A673 (cell line): ENCODE results near the gene INPP5A. TPM values are rescaled to one million over a fixed set of nuclear protein-coding genes. Genes with fewer than 3 reads are reported as not detected.
"Not testable (repeated sequence)": the region's sequence is repeated elsewhere in the genome, so short reads cannot be mapped to it uniquely, and the experiment has no call there.

ENCODE experiments used
- BruUV-seq: library from RNA; stranded (reverse); fragments of 400-500 nt; replicated peaks from 2 replicates; lab custom pipeline; 2021; lab: Mats Ljungman, UMichigan
- CTCF ChIA-PET: fragments of 300-600 bp; sonication (Branson Sonifier 250); formaldehyde crosslinking; loops from one replicate; lab custom pipeline; 2022; ENCODE audit warnings: antibody characterized with exemption; lab: Charles Lee
- POLR2A ChIA-PET: fragments of 300-600 bp; sonication (Branson Sonifier 250); formaldehyde crosslinking; loops from one replicate; lab custom pipeline; 2022; ENCODE audit warnings: antibody characterized with exemption; ENCODE audit not compliant: low non-redundant PET; lab: Charles Lee
- DNase-seq: peaks from one replicate; pipeline ENCODE4 v3.0.0-alpha.2; 2015; ENCODE audit warnings: low spot score
- H3K27ac ChIP-seq: fragments of 200-600 bp; sonication (generic); 2 replicates; pipeline ENCODE4 v1.5.1; 2016; ENCODE audit warnings: mixed run types, low read depth, mild to moderate bottlenecking, mixed read lengths, antibody characterized with exemption, low read length; ENCODE audit not compliant: poor library complexity, severe bottlenecking
- H3K27me3 ChIP-seq: fragments of 200-600 bp; sonication (generic); replicated peaks from 2 replicates; pipeline ENCODE4 v1.6.1; 2017; ENCODE audit warnings: mixed run types, low read depth, mild to moderate bottlenecking, mixed read lengths, antibody characterized with exemption, low read length; ENCODE audit not compliant: insufficient read depth, poor library complexity
- H3K36me3 ChIP-seq: fragments of 200-600 bp; sonication (generic); 2 replicates; pipeline ENCODE4 v1.6.1; 2016; ENCODE audit warnings: mixed run types, mild to moderate bottlenecking, mixed read lengths, antibody characterized with exemption, low read length; ENCODE audit not compliant: insufficient read depth, poor library complexity, severe bottlenecking
- H3K4me1 ChIP-seq: fragments of 200-600 bp; sonication (generic); 2 replicates; pipeline ENCODE4 v1.6.1; 2017; ENCODE audit warnings: mixed run types, mild to moderate bottlenecking, mixed read lengths, antibody characterized with exemption, low read length; ENCODE audit not compliant: insufficient read depth, poor library complexity, severe bottlenecking
- H3K4me3 ChIP-seq: fragments of 200-600 bp; sonication (generic); 2 replicates; pipeline ENCODE4 v1.5.1; 2016; ENCODE audit warnings: low read depth, mixed run types, mild to moderate bottlenecking, mixed read lengths, low read length; ENCODE audit not compliant: poor library complexity, severe bottlenecking
- H3K9me3 ChIP-seq: fragments of 200-600 bp; sonication (generic); 2 replicates; pipeline ENCODE4 v1.6.1; 2016; ENCODE audit warnings: mixed run types, low read depth, mild to moderate bottlenecking, mixed read lengths, antibody characterized with exemption, low read length; ENCODE audit not compliant: poor library complexity, severe bottlenecking
- CTCF ChIP-seq: fragments of 300-800, 200-600 bp; sonication (generic); conservative IDR thresholded peaks from 2 replicates; pipeline ENCODE4 v1.5.1; 2017; ENCODE audit warnings: low read depth, mild to moderate bottlenecking, antibody characterized with exemption, low read length, moderate library complexity, mixed read lengths
- EZH2 ChIP-seq: fragments of 200-600 bp; sonication (generic); IDR thresholded peaks from 2 replicates; pipeline ENCODE4 v1.6.1; 2017; ENCODE audit warnings: borderline replicate concordance, low read depth, mild to moderate bottlenecking, mixed read lengths, antibody characterized with exemption, low read length; ENCODE audit not compliant: poor library complexity, severe bottlenecking
- intact Hi-C: fragments of 100-400 bp; cut with micrococcal nuclease; formaldehyde crosslinking; loops from one replicate; pipeline ENCODE4 v1.10.0; 2022; ENCODE audit not compliant: unreplicated experiment
- total RNA-seq: library from RNA; stranded (reverse); gene quantifications from 2 replicates; pipeline ENCODE4 v1.2.3, GENCODE V29; 2021

The INPP5A gene
- total RNA-seq, 1 experiment from 2014 or later = 21.8 TPM

- ChIA-PET POLR2A (no interaction called here), CTCF (no interaction called here)
- no peaks in the 10 kb centered on the region for H3K9me3 ChIP-seq
- BruUV-seq = no TSS peak
- no peak for DNase-seq
- no peak for TF ChIP-seq CTCF
- no peak for TF ChIP-seq EZH2
- intact Hi-C loops = no loop called here
- H3K27me3 ChIP-seq = no peaks in the 10 kb centered on the region
- no peak overlapping the region for H3K27ac ChIP-seq
- no peak overlapping the region for H3K4me3 ChIP-seq
- peaks cover 11% of the 10 kb centered on the region for H3K4me1 ChIP-seq
- H3K36me3 ChIP-seq = no peaks in the 10 kb centered on the region
These were observed 14.2 kb downstream of the INPP5A start for GRCh38 chr10:132551808-132552130.

GRCh38 chr10:132552635-132553034 lies 15.0 kb downstream of the INPP5A start:
- CTCF ChIA-PET, DNase-seq, H3K36me3 ChIP-seq, H3K9me3 ChIP-seq, POLR2A ChIA-PET, H3K4me3 ChIP-seq, BruUV-seq, H3K27ac ChIP-seq, intact Hi-C loops, H3K27me3 ChIP-seq: not testable (repeated sequence)
- peaks cover 11% of the 10 kb centered on the region for H3K4me1 ChIP-seq

GRCh38 chr10:132553568-132553967 lies 16.0 kb downstream of the INPP5A start:
- CTCF ChIA-PET, H3K9me3 ChIP-seq, BruUV-seq, DNase-seq, H3K27ac ChIP-seq, H3K27me3 ChIP-seq, H3K4me3 ChIP-seq, intact Hi-C loops, H3K36me3 ChIP-seq, POLR2A ChIA-PET: not testable (repeated sequence)
- peaks cover 11% of the 10 kb centered on the region for H3K4me1 ChIP-seq

- ChIA-PET CTCF (no interaction called here), POLR2A (no interaction called here)
- BruUV-seq = no TSS peak
- H3K27ac ChIP-seq = no peak overlapping the region
- intact Hi-C loops = no loop called here
- no peak for TF ChIP-seq EZH2
- TF ChIP-seq CTCF = no peak
- H3K4me3 ChIP-seq = no peak overlapping the region
- H3K27me3 ChIP-seq = no peaks in the 10 kb centered on the region
- peaks cover 11% of the 10 kb centered on the region for H3K4me1 ChIP-seq
- no peaks in the 10 kb centered on the region for H3K9me3 ChIP-seq
- no peaks in the 10 kb centered on the region for H3K36me3 ChIP-seq
- no peak for DNase-seq
These were observed 16.7 kb downstream of the INPP5A start for GRCh38 chr10:132554053-132554990.
